Left ventricle myocardium inferior (tissue), 1 donor: ENCODE results near the gene PTPRR. TPM values are rescaled to one million over a fixed set of nuclear protein-coding genes. Genes with fewer than 3 reads are reported as not detected.

ENCODE experiments used
- DNase-seq: peaks from one replicate; pipeline ENCODE4 v3.0.0-alpha.2; 2020
- H3K27ac ChIP-seq: fragments of 200-600 bp; replicated peaks from 2 replicates; pipeline ENCODE4 v1.8.0; 2021
- H3K27me3 ChIP-seq: fragments of 200-600 bp; 2 replicates; pipeline ENCODE4 v1.8.0; 2021; ENCODE audit warnings: low read depth
- H3K36me3 ChIP-seq: fragments of 200-600 bp; 2 replicates; pipeline ENCODE4 v1.8.0; 2021
- H3K4me1 ChIP-seq: fragments of 200-600 bp; 2 replicates; pipeline ENCODE4 v1.8.0; 2021
- H3K4me3 ChIP-seq: fragments of 200-600 bp; 2 replicates; pipeline ENCODE4 v1.8.0; 2021; ENCODE audit warnings: mild to moderate bottlenecking, moderate library complexity
- H3K9me3 ChIP-seq: fragments of 200-600 bp; replicated peaks from 2 replicates; pipeline ENCODE4 v1.8.0; 2021
- CTCF ChIP-seq: fragments of 200-600 bp; IDR thresholded peaks from 2 replicates; pipeline ENCODE4 v1.8.0; 2021; ENCODE audit warnings: antibody characterized with exemption, mild to moderate bottlenecking, borderline replicate concordance
- intact Hi-C: fragments of 100-400 bp; cut with micrococcal nuclease; formaldehyde crosslinking; loops from one replicate; pipeline ENCODE4 v1.11.0; 2022
- total RNA-seq: library from RNA; stranded (reverse); fragmentation: NEBNext Ultra II Directional; extraction: Animal tissue kit (Norgen Biotek cat#: 25700); gene quantifications from one replicate; pipeline ENCODE4 v1.2.1, GENCODE V29; 2021
- donor health status: DM: no; HTN: yes; CAD: no; lungs with severe emphysema.

PTPRR gene
- total RNA-seq, 1 donor from 2014 or later: 1.3 TPM

GRCh38 chr12:70638639-70639360 lies 281.7 kb downstream of the PTPRR start:
- Histone ChIP-seq H3K27me3 (no peaks in the 10 kb centered on the region), H3K27ac (no peak overlapping the region), H3K4me1 (peaks cover 9% of the 10 kb centered on the region), H3K36me3 (no peaks in the 10 kb centered on the region), H3K4me3 (no peak overlapping the region), H3K9me3 (no peaks in the 10 kb centered on the region)
- intact Hi-C loops: no loop called here
- DNase-seq: no peak
- TF ChIP-seq CTCF: no peak

- no peak for DNase-seq
- Histone ChIP-seq H3K4me3 (peak within 1 kb of the TSS; percentile 57), H3K9me3 (no peaks in the 10 kb centered on the region), H3K36me3 (no peaks in the 10 kb centered on the region), H3K27ac (peak within 1 kb of the TSS; percentile 81), H3K4me1 (peaks cover 9% of the 10 kb centered on the region), H3K27me3 (no peaks in the 10 kb centered on the region)
- TF ChIP-seq CTCF: no peak
- intact Hi-C loops: no loop called here
These were observed 283.0 kb downstream of the PTPRR start, which contains the start of gene PTPRB for GRCh38 chr12:70637303-70638085. Gene PTPRB (minus strand): TSS chr12:70637429. CDS start chr12:70637395, 34 bp downstream.

GRCh38 chr12:70635755-70636154 lies 284.8 kb downstream of the PTPRR start:
- H3K4me1 ChIP-seq: peaks cover 9% of the 10 kb centered on the region
- H3K36me3 ChIP-seq: no peaks in the 10 kb centered on the region
- H3K27ac ChIP-seq: peak overlapping the region; percentile 81
- no peaks in the 10 kb centered on the region for H3K9me3 ChIP-seq
- TF ChIP-seq CTCF: no peak
- H3K27me3 ChIP-seq: no peaks in the 10 kb centered on the region
- H3K4me3 ChIP-seq: peak overlapping the region; percentile 57
- intact Hi-C loops: no loop called here
- no peak for DNase-seq

GRCh38 chr12:70628701-70629480 lies 291.6 kb downstream of the PTPRR start:
- H3K4me3 ChIP-seq: peak overlapping the region; percentile 51
- intact Hi-C loops: no loop called here
- peaks cover 5% of the 10 kb centered on the region for H3K4me1 ChIP-seq
- H3K9me3 ChIP-seq: no peaks in the 10 kb centered on the region
- H3K27ac ChIP-seq: peak overlapping the region; percentile 63
- DNase-seq: no peak
- no peaks in the 10 kb centered on the region for H3K36me3 ChIP-seq
- TF ChIP-seq CTCF: no peak
- no peaks in the 10 kb centered on the region for H3K27me3 ChIP-seq

GRCh38 chr12:70627677-70628076 lies 292.9 kb downstream of the PTPRR start:
- TF ChIP-seq CTCF: no peak
- Histone ChIP-seq H3K9me3 (no peaks in the 10 kb centered on the region), H3K36me3 (no peaks in the 10 kb centered on the region), H3K4me1 (peaks cover 11% of the 10 kb centered on the region), H3K4me3 (peak overlapping the region; percentile 51), H3K27me3 (no peaks in the 10 kb centered on the region), H3K27ac (peak overlapping the region; percentile 63)
- intact Hi-C loops: no loop called here
- no peak for DNase-seq
